H1 (cell line): ENCODE data around the gene POU3F1. TPM values are rescaled to one million over a fixed set of nuclear protein-coding genes. Genes with fewer than 3 reads are reported as not detected.
A peak's percentile ranks its signal among the peaks of the same experiment; 100 is the strongest.

Experiments used
- CTCF ChIA-PET: fragments of 300-600 bp; sonication (Branson Sonifier 250); formaldehyde crosslinking; loops from one replicate; lab custom pipeline; 2021; ENCODE audit not compliant: partially characterized antibody; lab: Charles Lee
- POLR2A ChIA-PET: fragments of 300-600 bp; sonication (Branson Sonifier 250); formaldehyde crosslinking; loops from one replicate; lab custom pipeline; 2021; ENCODE audit warnings: inconsistent platforms; ENCODE audit not compliant: partially characterized antibody; lab: Charles Lee
- DNase-seq, 2 experiments: peaks; one replicate each; pipeline versions ENCODE4 v3.0.0 to v3.0.0-alpha.2; 2010 to 2022; ENCODE audit warnings: low spot score in 2 of 2, low read depth in 1 of 2, mixed read lengths in 1 of 2
- FAIRE-seq: peaks from 2 replicates; lab custom pipeline; 2011; peaks lifted over from hg19 to GRCh38; lab: Jason Lieb, UNC
- H2AFZ ChIP-seq: 2 replicates; pipeline ENCODE4 v1.8.1; 2012; ENCODE audit warnings: low read length, inconsistent platforms
- H2AK5ac ChIP-seq: 2 replicates; pipeline ENCODE4 v1.6.1; 2013; ENCODE audit warnings: low read depth, low read length
- H2BK120ac ChIP-seq: replicated peaks from 2 replicates; pipeline ENCODE3; 2013; ENCODE audit warnings: low read depth, low read length, inconsistent platforms
- H2BK12ac ChIP-seq: 2 replicates; pipeline ENCODE4 v1.6.1; 2013; ENCODE audit warnings: low read depth, low read length
- H2BK15ac ChIP-seq: 2 replicates; pipeline ENCODE4 v1.6.1; 2013; ENCODE audit warnings: low read length
- H2BK20ac ChIP-seq: 2 replicates; pipeline ENCODE4 v1.6.1; 2013; ENCODE audit warnings: low read length
- H2BK5ac ChIP-seq: 2 replicates; pipeline ENCODE4 v1.6.1; 2013; ENCODE audit warnings: low read depth, low read length
- H3K14ac ChIP-seq: 2 replicates; pipeline ENCODE4 v1.6.1; 2013; ENCODE audit warnings: inconsistent platforms; ENCODE audit not compliant: insufficient read length
- H3K18ac ChIP-seq: 2 replicates; pipeline ENCODE4 v1.6.1; 2013; ENCODE audit warnings: low read length; ENCODE audit errors: extremely low read depth
- H3K23ac ChIP-seq: 2 replicates; pipeline ENCODE4 v1.6.1; 2013; ENCODE audit warnings: inconsistent platforms; ENCODE audit not compliant: insufficient read length
- H3K23me2 ChIP-seq: 2 replicates; pipeline ENCODE4 v1.6.1; 2013; ENCODE audit warnings: low read depth, low read length
- H3K27ac ChIP-seq: 2 replicates; pipeline ENCODE4 v1.6.1; 2011; ENCODE audit warnings: low read depth, low read length, inconsistent platforms
- H3K27me3 ChIP-seq, 4 experiments: replicated peaks in 1 of 4; 1 replicate in 1 of 4; 2 replicates in 3 of 4; pipeline versions ENCODE4 v1.6.1 to v1.8.1; 2011 to 2013; ENCODE audit warnings: low read length in 3 of 4, mild to moderate bottlenecking in 3 of 4, inconsistent platforms in 2 of 4, mixed read lengths in 2 of 4, moderate library complexity in 1 of 4; ENCODE audit not compliant: control insufficient read depth in 3 of 4, insufficient read depth in 3 of 4; ENCODE audit errors: extremely low read depth in 1 of 4
- H3K36me3 ChIP-seq, 4 experiments: 2 replicates each; pipeline versions ENCODE4 v1.6.1 to v1.8.1; 2011 to 2013; ENCODE audit warnings: mild to moderate bottlenecking in 4 of 4, low read length in 3 of 4, moderate library complexity in 2 of 4, control low read depth in 1 of 4, inconsistent platforms in 1 of 4; ENCODE audit not compliant: insufficient read depth in 4 of 4, control insufficient read depth in 2 of 4
- H3K4ac ChIP-seq: replicated peaks from 2 replicates; pipeline ENCODE3; 2013; ENCODE audit warnings: low read length, low read depth, mixed read lengths, inconsistent platforms; ENCODE audit not compliant: insufficient read length
- H3K4me1 ChIP-seq, 4 experiments: replicated peaks in 1 of 4; 1 replicate in 1 of 4; 2 replicates in 3 of 4; pipeline versions ENCODE4 v1.6.1 to v1.8.1; 2011 to 2013; ENCODE audit warnings: low read length in 3 of 4, inconsistent platforms in 2 of 4, mixed read lengths in 1 of 4; ENCODE audit not compliant: insufficient read depth in 4 of 4, control insufficient read depth in 3 of 4
- H3K4me2 ChIP-seq, 2 experiments: 2 replicates each; pipeline versions ENCODE4 v1.6.1 to v1.8.1; 2011 to 2013; ENCODE audit warnings: low read depth in 2 of 2, low read length in 2 of 2, control low read depth in 1 of 2, inconsistent platforms in 1 of 2, mild to moderate bottlenecking in 1 of 2; ENCODE audit not compliant: insufficient read depth in 1 of 2
- H3K4me3 ChIP-seq, 4 experiments: fragments of 200-600, 300-600 bp in 1 of 4; sonication (generic), shearing (Covaris generic), sonication (Bioruptor Twin) in 1 of 4; 2 replicates each; pipeline versions ENCODE4 v1.5.1 to v1.8.1; 2011 to 2016; ENCODE audit warnings: low read length in 4 of 4, low read depth in 3 of 4, control low read depth in 2 of 4, inconsistent platforms in 2 of 4, mild to moderate bottlenecking in 2 of 4, mixed read lengths in 1 of 4, moderate library complexity in 1 of 4; ENCODE audit not compliant: insufficient read depth in 2 of 4; ENCODE audit errors: extremely low read depth in 1 of 4
- H3K56ac ChIP-seq: replicated peaks from 2 replicates; pipeline ENCODE3; 2013; ENCODE audit warnings: low read depth, mild to moderate bottlenecking, mixed read lengths, low read length, inconsistent platforms; ENCODE audit not compliant: insufficient read length
- H3K79me1 ChIP-seq: 2 replicates; pipeline ENCODE4 v1.6.1; 2013; ENCODE audit warnings: low read depth, low read length, control low read depth
- H3K79me2 ChIP-seq, 2 experiments: 2 replicates each; pipeline versions ENCODE4 v1.6.1 to v1.8.1; 2012 to 2013; ENCODE audit warnings: low read length in 2 of 2, mild to moderate bottlenecking in 2 of 2, inconsistent platforms in 1 of 2; ENCODE audit not compliant: insufficient read depth in 2 of 2, control insufficient read depth in 1 of 2
- H3K9ac ChIP-seq, 4 experiments: replicated peaks in 1 of 4; 1 replicate in 1 of 4; 2 replicates in 3 of 4; pipeline versions ENCODE4 v1.6.1 to v1.8.1; 2011 to 2013; ENCODE audit warnings: low read depth in 3 of 4, low read length in 3 of 4, control low read depth in 2 of 4, mild to moderate bottlenecking in 2 of 4, moderate library complexity in 2 of 4, inconsistent platforms in 1 of 4; ENCODE audit errors: extremely low read depth in 1 of 4
- H3K9me3 ChIP-seq, 2 experiments: 2 replicates each; pipeline versions ENCODE4 v1.6.1 to v1.8.1; 2012 to 2013; ENCODE audit warnings: mild to moderate bottlenecking in 2 of 2, moderate library complexity in 2 of 2, control low read depth in 1 of 2, inconsistent platforms in 1 of 2, low read depth in 1 of 2, low read length in 1 of 2, mixed read lengths in 1 of 2; ENCODE audit not compliant: insufficient read depth in 2 of 2
- H4K20me1 ChIP-seq, 2 experiments: replicated peaks in 1 of 2; 2 replicates each; pipeline versions ENCODE3 to v1.8.1; 2011 to 2013; ENCODE audit warnings: inconsistent platforms in 2 of 2, low read length in 2 of 2, mild to moderate bottlenecking in 1 of 2; ENCODE audit not compliant: insufficient read depth in 2 of 2, control insufficient read depth in 1 of 2
- H4K5ac ChIP-seq: 2 replicates; pipeline ENCODE4 v1.6.1; 2013; ENCODE audit warnings: low read length, low read depth, mixed read lengths, inconsistent platforms; ENCODE audit not compliant: insufficient read length
- H4K8ac ChIP-seq: 2 replicates; pipeline ENCODE4 v1.8.0; 2013; ENCODE audit warnings: mild to moderate bottlenecking, moderate library complexity, low read length, inconsistent platforms; ENCODE audit not compliant: insufficient read depth; ENCODE audit errors: extremely low read depth
- H4K91ac ChIP-seq: replicated peaks from 2 replicates; pipeline ENCODE3; 2013; ENCODE audit warnings: low read length, mixed read lengths, inconsistent platforms; ENCODE audit not compliant: insufficient read length
- JUN ChIP-seq: IDR thresholded peaks from 2 replicates; pipeline ENCODE4 v1.6.1; 2011; ENCODE audit warnings: low read depth, mild to moderate bottlenecking, improper control_type of control experiment, low read length
- TBP ChIP-seq: IDR thresholded peaks from 2 replicates; pipeline ENCODE4 v1.6.1; 2011; ENCODE audit warnings: low read depth, low read length, improper control_type of control experiment
- TEAD4 ChIP-seq: IDR thresholded peaks from 2 replicates; pipeline ENCODE4 v1.6.1; 2012; ENCODE audit warnings: low read depth, low read length, inconsistent platforms, mixed read lengths
- WGBS, 2 experiments: shearing (Covaris generic) in 1 of 2; methylation state at CpG; one replicate each; pipeline versions ENCODE4 v1.1.6 to v1.1.7; 2013 to 2015; ENCODE audit warnings: low lambda C conversion rate in 2 of 2, mixed read lengths in 2 of 2, inconsistent platforms in 1 of 2, low coverage in 1 of 2, missing lambda C conversion rate in 1 of 2; ENCODE audit not compliant: insufficient replicate concordance in 2 of 2, insufficient coverage in 1 of 2, insufficient read length in 1 of 2; ENCODE audit errors: extremely low coverage in 1 of 2, missing lambda C conversion rate in 1 of 2; 5-methylcytosine and 5-hydroxymethylcytosine counted together
- polyA plus RNA-seq, 7 experiments: library from polyadenylated mRNA; depleted of rRNA in 3 of 7; stranded (reverse) in 5 of 7; unstranded in 2 of 7; fragments of >200 nt in 5 of 7; fragments of 200-250 nt in 2 of 7; gene quantifications; 1 replicate in 5 of 7; 2 replicates in 1 of 7; 4 replicates in 1 of 7; pipeline versions ENCODE4 v1.2.1 to v1.2.3, GENCODE V29; 2011 to 2013; ENCODE audit warnings: missing spikeins in 2 of 7, mixed read lengths in 2 of 7
- total RNA-seq: library from RNA; stranded (reverse); fragmentation: NEBNext Ultra II Directional; extraction: Animal tissue kit (Norgen Biotek cat#: 25700); gene quantifications from 2 replicates; pipeline ENCODE4 v1.2.1, GENCODE V29; 2021

Gene POU3F1
- total and polyA plus RNA-seq, 2 of the 8 experiments (the other 6 are each of a cell fraction or from before 2014, with no cell fraction given) = 4.2 to 10.8 TPM

DNA sequence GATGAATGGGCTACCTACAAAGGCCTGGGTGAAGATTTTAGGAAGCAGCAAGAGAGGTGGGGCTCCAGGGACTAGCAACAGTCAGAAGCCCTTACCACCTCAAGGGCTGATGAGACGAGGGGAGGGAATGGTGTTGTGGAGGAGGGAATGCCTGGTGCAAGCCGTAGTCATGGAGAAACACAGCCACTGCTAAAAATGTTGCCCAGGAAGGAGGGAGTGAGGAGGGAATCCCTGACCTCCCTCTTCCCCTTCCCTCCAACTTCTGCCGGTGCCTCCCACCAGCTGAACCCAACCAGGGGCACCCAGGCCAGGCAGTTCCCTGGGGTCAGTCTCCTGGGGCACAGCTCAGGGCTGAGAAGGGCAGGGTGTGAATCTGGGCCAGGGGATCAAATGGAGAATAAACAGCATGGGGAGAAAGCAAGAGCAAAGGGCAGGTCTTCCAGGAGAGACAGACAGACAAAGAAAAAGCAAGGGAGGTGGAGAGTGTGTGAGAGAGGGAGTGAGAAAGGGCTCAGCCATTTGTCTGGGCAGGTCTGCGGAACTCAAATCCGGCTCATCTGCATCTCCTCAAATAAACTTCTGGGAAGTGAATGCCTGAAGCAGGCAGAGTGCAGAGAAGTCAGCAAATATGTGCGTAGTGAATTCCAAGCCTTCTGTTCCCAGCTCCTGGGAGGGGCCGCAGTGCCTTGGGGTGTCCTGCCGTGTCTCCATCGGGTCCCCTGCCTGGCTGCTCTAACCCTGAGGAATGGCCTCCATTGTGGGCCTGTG lies 27.1 kb upstream of the POU3F1 start:
- Histone ChIP-seq H2AFZ (no peak overlapping the region), H3K4ac (no peak overlapping the region)
- DNase-seq = no peak

More for the DNA sequence above, 27.1 kb upstream of the POU3F1 start:
- Histone ChIP-seq H3K9ac (no peak overlapping the region), H2BK15ac (peak overlapping the region; percentile 75; the same call in 1 of the 2 replicates), H2AK5ac (peak overlapping the region; percentile 30; the same call in 1 of the 2 replicates), H3K27ac (0 out of 2 replicates have a peak overlapping the region, but pooled peaks have one; percentile 14), H3K56ac (no peak overlapping the region), H4K5ac (no peak overlapping the region), H4K8ac (no peak overlapping the region), H3K4me1 (peaks cover 4 to 15% (median 11%) of the 10 kb centered on the region in 4 experiments), H4K20me1 (peaks cover 0 to 5% of the 10 kb centered on the region in 2 experiments), H2BK20ac (peak overlapping the region; percentile 75; the same call in 1 of the 2 replicates), H3K36me3 (no peaks in the 10 kb centered on the region), H3K27me3 (no peaks in the 10 kb centered on the region), H3K18ac (peak overlapping the region; percentile 75), H3K4me2 (peak overlapping the region; percentile 5 to 18; a peak in 1 of 4 replicates), H3K79me1 (peaks cover 3% of the 10 kb centered on the region; the same call in 1 of the 2 replicates), H3K4me3 (no peak overlapping the region), H2BK120ac (no peak overlapping the region), H4K91ac (peak overlapping the region; percentile 40), H3K14ac (no peak overlapping the region), H2BK5ac (peak overlapping the region; percentile 81; the same call in 1 of the 2 replicates), H3K9me3 (no peaks in the 10 kb centered on the region), H2BK12ac (peak overlapping the region; percentile 83; the same call in 1 of the 2 replicates), H3K23me2 (no peaks in the 10 kb centered on the region; the same call in 1 of the 2 replicates), H3K79me2 (no peaks in the 10 kb centered on the region), H3K23ac (no peak overlapping the region)
- peak; percentile 15; the same call in 1 of the 2 replicates for TF ChIP-seq TEAD4
- TF ChIP-seq JUN = no peak
- no peak for TF ChIP-seq TBP
- no peak for FAIRE-seq
- CTCF ChIA-PET = interaction anchor here (0.5 to 11.2 kb wide), 9 partner anchors 9 to 1459 kb away, joined by 3 to 212 read pairs (median 7); partner anchors contain the start of gene POU3F1
- POLR2A ChIA-PET = interaction anchor here (0.7 to 1.4 kb wide), 3 partner anchors 10 to 1676 kb away, joined by 3 read pairs; partner anchors contain the start of gene LSM10
- 67% methylated on average over 9 of the region's 9 CpGs; no CpG with 5 or more reads in 1 of the 2 experiments for WGBS, 2 experiments
